Measurements from ENCODE around the gene DSC2. TPM values are rescaled to one million over a fixed set of nuclear protein-coding genes. Genes with fewer than 3 reads are reported as not detected.

The DSC2 gene
- total and polyA plus RNA-seq, 2 donors (not counting 1 experiment from before 2014, with no cell fraction given) = 0.01 TPM; not detected in 1

GRCh38 chr18:31048216-31048615 lies 54.0 kb downstream of the DSC2 start:
- CTCF ChIA-PET = no interaction called here
- TF ChIP-seq CTCF (IDR thresholded peaks at IDR 0.05) (no peak), EZH2 (IDR thresholded peaks at IDR 0.05; ENCODE audit: borderline replicate concordance, insufficient read depth, low read depth, low read length, poor library complexity, severe bottlenecking) (no peak)
- ATAC-seq (ENCODE audit: low read depth) = no peak
- POLR2A ChIA-PET = no interaction called here
- Mint-ChIP-seq H3K4me3 (no peak overlapping the region), H3K27me3 (peaks cover 13% of the 10 kb centered on the region), H3K9me3 (ENCODE audit: insufficient read depth) (peaks cover 4% of the 10 kb centered on the region), H3K4me1 (no peaks in the 10 kb centered on the region), H3K27ac (no peak overlapping the region)
- Histone ChIP-seq H3K4me3 (ENCODE audit: control extremely low read depth in 1 of 5, extremely low read depth in 1 of 5, insufficient read depth in 1 of 5, low read depth in 2 of 5, low read length in 4 of 5) (no peak overlapping the region), H3K4me2 (replicated peaks; ENCODE audit: low read depth, low read length, poor library complexity, severe bottlenecking) (no peak overlapping the region), H3K4me1 (ENCODE audit: control insufficient read depth in 2 of 2, insufficient read depth in 2 of 2, low read length in 2 of 2) (no peaks in the 10 kb centered on the region), H3K79me2 (ENCODE audit: control insufficient read depth, insufficient read depth, low read length) (no peaks in the 10 kb centered on the region), H3K36me3 (replicated peaks in 1 of 2; ENCODE audit: control extremely low read depth in 1 of 2, control insufficient read depth in 1 of 2, extremely low read depth in 1 of 2, insufficient read depth in 2 of 2, low read length in 1 of 2) (no peaks in the 10 kb centered on the region), H4K20me1 (ENCODE audit: control insufficient read depth, insufficient read depth, low read length, poor library complexity, severe bottlenecking) (no peaks in the 10 kb centered on the region), H3K9me3 (ENCODE audit: control extremely low read depth in 1 of 3, control insufficient read depth in 2 of 3, insufficient read depth in 1 of 3, low read length in 2 of 3) (no peaks in the 10 kb centered on the region), H3K27ac (ENCODE audit: low read length in 2 of 2) (no peak overlapping the region), H3K27me3 (replicated peaks in 1 of 4; ENCODE audit: control extremely low read depth in 1 of 4, control insufficient read depth in 3 of 4, insufficient read depth in 4 of 4, low read length in 3 of 4) (peaks cover 0 to 3% (median 1%) of the 10 kb centered on the region in 4 experiments), H3K9ac (ENCODE audit: low read length) (no peak overlapping the region), H2AFZ (ENCODE audit: insufficient read depth, low read depth, low read length, poor library complexity, severe bottlenecking) (no peak overlapping the region)
- 80% methylated on average over 1 of the region's 2 CpGs for WGBS (ENCODE audit: insufficient coverage)
- no peak for DNase-seq
- intact Hi-C loops (cut with micrococcal nuclease) = no loop called here

GRCh38 chr18:31046916-31047315 lies 55.3 kb downstream of the DSC2 start:
- no peak overlapping the region for H3K9ac ChIP-seq (ENCODE audit: low read length)
- H2AFZ ChIP-seq (ENCODE audit: insufficient read depth, low read depth, low read length, poor library complexity, severe bottlenecking) = no peak overlapping the region
- H3K4me3 ChIP-seq (ENCODE audit: control extremely low read depth in 1 of 5, extremely low read depth in 1 of 5, insufficient read depth in 1 of 5, low read depth in 2 of 5, low read length in 4 of 5) = no peak overlapping the region
- no peak overlapping the region for H3K27ac Mint-ChIP-seq
- no peaks in the 10 kb centered on the region for H3K4me1 ChIP-seq (ENCODE audit: control insufficient read depth in 2 of 2, insufficient read depth in 2 of 2, low read length in 2 of 2)
- no peaks in the 10 kb centered on the region for H3K36me3 ChIP-seq (replicated peaks in 1 of 2; ENCODE audit: control extremely low read depth in 1 of 2, control insufficient read depth in 1 of 2, extremely low read depth in 1 of 2, insufficient read depth in 2 of 2, low read length in 1 of 2)
- DNase-seq (no peak), ATAC-seq (ENCODE audit: low read depth) (no peak)
- no peaks in the 10 kb centered on the region for H4K20me1 ChIP-seq (ENCODE audit: control insufficient read depth, insufficient read depth, low read length, poor library complexity, severe bottlenecking)
- no peak overlapping the region for H3K4me3 Mint-ChIP-seq
- H3K4me2 ChIP-seq (replicated peaks; ENCODE audit: low read depth, low read length, poor library complexity, severe bottlenecking) = no peak overlapping the region
- no peak for TF ChIP-seq EZH2 (IDR thresholded peaks at IDR 0.05; ENCODE audit: borderline replicate concordance, insufficient read depth, low read depth, low read length, poor library complexity, severe bottlenecking)
- ChIA-PET POLR2A (interaction anchor here (0.5 kb wide), 1 partner anchor 27 kb away, joined by 3 read pairs; no protein-coding TSS in a partner anchor), CTCF (no interaction called here)
- peaks cover under 1% of the 10 kb centered on the region for H3K9me3 Mint-ChIP-seq (ENCODE audit: insufficient read depth)
- no peaks in the 10 kb centered on the region for H3K79me2 ChIP-seq (ENCODE audit: control insufficient read depth, insufficient read depth, low read length)
- peaks cover 0 to 10% (median 4%) of the 10 kb centered on the region in 4 experiments for H3K27me3 ChIP-seq (replicated peaks in 1 of 4; ENCODE audit: control extremely low read depth in 1 of 4, control insufficient read depth in 3 of 4, insufficient read depth in 4 of 4, low read length in 3 of 4)
- H3K27ac ChIP-seq (ENCODE audit: low read length in 2 of 2) = no peak overlapping the region
- H3K4me1 Mint-ChIP-seq = no peaks in the 10 kb centered on the region
- intact Hi-C loops (cut with micrococcal nuclease) = no loop called here
- H3K9me3 ChIP-seq (ENCODE audit: control extremely low read depth in 1 of 3, control insufficient read depth in 2 of 3, insufficient read depth in 1 of 3, low read length in 2 of 3) = peaks cover 0 to 9% (median 0%) of the 10 kb centered on the region in 3 donors
- peaks cover 19% of the 10 kb centered on the region for H3K27me3 Mint-ChIP-seq
